ENCODE data around the gene ZNF384. TPM values are rescaled to one million over a fixed set of nuclear protein-coding genes. Genes with fewer than 3 reads are reported as not detected.

The ZNF384 gene

Small RNAs within 50 kb of the gene (small RNA-seq; reads per million reads assigned to genes)
- gene RNU6-781P (ENCODE audit: low read depth): not detected

All from mesenchymal stem cell (in vitro differentiated cells and primary cell).